GM18867 (cell line): ENCODE measurements around the gene DYNLT1.
"Not testable (repeated sequence)": the region's sequence is repeated elsewhere in the genome, so short reads cannot be mapped to it uniquely, and the experiment has no call there.

Experiments
- ATAC-seq: cut with Tn5 transposase; IDR thresholded peaks from one replicate; pipeline ENCODE4 v1.9.1; 2021; ENCODE audit warnings: mild to moderate bottlenecking, moderate library complexity; ENCODE audit not compliant: unreplicated experiment

The DYNLT1 gene

DNA sequence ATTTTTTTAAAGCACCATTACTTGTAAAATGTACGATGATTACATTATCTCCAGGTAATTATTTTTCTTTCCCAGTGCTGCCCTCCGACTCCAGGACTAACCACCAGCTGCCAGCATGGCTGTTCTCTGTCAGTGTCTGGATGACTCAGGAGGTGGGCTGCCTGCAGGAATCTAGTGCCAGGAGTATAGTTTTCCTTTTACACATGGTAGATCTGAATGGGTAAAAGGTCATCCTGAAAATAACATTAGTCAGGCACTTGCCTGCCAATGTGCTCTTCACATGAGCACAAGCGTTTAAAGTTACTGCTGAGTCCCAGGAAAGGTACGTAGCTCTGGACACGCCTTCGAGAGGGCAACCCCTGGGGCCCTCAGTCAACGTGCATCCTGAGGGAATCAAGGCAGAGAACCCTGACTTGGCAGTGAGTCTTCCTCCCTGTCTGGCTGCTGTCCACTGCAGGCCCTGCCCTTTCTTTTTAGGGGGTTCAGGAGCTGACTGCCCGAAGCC, 2.4 kb downstream of the DYNLT1 start:
- ATAC-seq, result no peak

DNA sequence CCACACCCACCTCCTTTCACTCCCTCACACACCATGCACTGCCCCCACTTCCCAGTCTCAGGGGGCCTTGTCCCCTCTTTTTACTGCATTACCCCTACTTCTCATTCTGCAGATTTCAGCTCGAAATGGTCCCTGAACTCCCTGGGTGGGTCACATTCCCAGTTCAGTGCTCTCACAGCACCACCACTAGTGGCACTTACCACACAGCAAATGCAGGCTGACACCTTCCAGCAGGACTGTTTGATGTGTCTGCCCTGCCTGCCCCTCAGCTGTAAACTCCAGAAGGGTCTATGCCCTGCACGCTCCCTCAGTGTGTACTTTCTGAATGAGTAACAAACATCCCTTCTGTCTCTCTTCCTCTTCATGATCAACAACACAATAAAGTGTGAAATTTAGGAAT, 4.0 kb downstream of the DYNLT1 start:
- no peak for ATAC-seq

DNA sequence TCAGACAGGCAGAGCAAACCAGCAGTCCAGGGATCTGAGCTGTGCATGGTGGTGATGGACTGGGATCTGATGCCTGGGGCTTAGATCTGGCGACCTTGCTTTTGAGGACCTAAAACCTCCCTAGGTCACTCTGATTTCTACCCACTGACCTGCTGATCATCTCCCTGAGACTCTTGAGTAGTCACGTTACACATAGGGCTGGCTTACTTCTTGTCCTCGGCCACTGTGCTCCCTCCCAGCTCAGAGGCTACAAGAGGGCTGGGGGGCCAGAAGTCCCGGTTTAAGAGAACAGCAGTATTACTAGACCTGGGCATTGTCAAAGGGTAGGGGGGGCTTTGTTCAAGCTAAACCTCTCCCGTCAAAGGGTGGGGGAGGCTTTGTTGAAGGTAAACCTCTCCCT, 5.5 kb downstream of the DYNLT1 start:
- no peak for ATAC-seq

DNA sequence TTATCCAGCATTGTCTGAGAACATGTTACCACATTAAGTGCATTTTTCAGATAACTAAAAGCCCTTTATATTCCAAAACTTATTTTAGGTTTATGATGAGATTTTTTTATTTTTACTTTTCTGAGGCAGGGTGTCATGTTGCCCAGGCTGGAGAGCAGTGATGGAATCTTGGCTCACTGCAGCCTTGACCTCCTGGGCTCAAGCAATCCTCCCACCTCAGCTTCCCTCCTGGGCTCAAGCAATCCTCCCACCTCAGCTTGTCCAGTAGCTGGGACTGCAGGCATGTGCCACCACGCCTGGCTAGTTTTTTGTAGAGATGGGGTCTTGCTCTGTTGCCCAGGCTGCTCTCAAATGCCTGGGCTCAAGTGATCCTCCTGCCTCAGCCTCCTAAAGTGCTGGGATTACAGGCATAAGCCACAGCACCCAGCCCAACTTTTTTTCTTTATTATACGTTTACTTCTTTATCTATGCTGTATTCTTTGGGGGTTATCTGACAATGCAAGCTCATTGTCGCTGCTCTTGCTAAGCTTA, 6.2 kb downstream of the DYNLT1 start:
- no peak for ATAC-seq

DNA sequence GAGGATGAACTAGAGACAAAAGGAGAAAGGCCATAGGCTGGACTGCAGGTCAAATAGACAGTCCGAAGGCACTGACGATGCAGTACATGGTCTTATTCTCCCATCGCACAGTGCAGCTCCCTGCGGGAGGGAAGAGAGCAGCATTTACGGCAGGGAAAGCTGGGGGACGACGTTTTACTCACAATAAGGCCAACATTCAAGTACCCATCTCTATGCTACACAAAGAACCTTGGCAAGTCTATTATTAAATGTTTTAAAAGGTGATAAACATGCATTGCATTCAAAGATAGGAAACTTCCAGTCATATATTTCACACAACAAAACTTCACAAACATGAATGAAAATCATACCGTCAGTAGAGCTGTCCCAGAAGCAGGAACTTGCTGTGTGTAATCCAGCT, 7.8 kb downstream of the DYNLT1 start:
- ATAC-seq, result no peak

DNA sequence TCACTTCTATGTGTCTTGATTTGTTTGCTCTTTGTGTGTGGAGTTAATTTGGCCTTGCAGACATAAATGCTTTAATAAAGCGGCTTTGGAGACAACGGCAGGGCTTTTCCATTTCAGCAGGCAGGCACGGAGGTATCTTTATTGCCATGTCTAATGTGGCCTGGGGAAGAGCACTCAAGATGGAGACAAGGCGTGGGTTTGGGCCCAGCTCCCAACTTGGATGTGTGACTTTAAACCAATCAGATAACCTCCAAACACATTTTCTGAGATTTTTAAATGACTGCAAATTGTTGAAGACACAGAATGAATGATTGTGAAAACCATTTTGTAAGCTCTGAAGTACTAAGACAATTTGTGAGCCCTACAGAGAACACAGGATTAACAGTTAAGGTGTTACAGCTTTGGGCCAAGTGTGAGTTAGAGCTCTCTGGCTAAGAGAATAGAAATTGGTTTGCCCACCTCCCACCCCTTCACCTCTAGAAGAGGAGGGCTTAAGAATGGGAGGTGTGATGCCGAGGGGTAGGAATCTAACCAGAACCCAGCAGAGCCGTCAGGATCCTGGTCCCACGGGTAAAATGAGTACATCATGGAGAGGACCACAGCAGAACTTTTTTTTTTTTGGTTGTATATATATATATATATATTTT, 9.0 kb downstream of the DYNLT1 start:
- ATAC-seq, result no peak

DNA sequence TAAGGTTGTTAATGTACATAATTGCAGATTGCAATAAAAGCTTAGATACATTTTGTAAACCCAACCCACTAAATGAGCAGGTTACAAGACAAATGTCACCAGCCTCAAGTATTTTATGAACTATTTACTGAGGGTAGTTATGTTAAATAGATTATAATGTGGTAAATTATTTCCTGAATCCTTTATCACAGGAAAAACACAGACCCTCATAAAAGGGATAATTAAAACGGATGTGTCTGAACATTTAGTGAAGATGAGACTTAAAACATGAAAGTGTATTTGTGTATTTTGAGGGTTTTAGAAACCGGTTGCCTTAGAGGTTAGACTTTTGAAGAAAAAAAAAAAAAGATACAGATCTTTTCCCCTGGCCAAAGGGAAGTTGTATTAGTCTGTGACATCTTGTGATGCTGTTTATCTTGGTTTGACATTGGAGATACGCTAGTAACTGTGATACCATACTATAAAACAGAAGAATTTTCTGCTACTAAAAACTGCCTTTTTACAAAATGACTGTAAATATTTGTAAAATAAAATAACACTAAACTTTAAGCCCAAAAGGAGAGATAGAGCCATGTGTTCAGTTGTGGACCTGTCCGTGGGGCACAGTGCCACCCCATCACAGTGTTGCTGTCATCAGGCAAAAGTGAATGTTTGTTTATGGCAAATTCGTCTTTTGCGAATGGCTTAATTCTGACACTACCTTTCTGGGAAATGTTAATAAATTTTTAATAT, 9.7 kb downstream of the DYNLT1 start:
- ATAC-seq, result no peak

DNA sequence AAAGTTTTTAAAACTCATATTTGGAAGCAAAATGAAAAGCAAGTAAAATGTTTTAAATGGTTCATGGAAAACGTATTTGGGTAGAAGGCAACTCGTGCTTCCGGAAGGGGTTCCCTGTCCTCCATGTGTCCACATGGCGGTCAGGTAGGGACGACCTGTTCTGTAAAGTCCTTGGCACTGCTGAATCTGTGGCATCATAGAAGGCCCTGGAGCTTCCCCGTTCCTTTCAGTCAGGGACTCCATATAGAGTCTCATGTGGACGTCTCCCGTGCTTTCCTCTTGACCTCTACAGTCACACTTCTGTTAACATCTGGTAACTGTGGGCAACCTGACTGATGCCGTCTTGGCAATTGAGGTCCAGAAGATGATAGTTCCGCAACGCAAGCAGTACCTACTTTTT, 11.4 kb downstream of the DYNLT1 start:
- no peak for ATAC-seq

DNA sequence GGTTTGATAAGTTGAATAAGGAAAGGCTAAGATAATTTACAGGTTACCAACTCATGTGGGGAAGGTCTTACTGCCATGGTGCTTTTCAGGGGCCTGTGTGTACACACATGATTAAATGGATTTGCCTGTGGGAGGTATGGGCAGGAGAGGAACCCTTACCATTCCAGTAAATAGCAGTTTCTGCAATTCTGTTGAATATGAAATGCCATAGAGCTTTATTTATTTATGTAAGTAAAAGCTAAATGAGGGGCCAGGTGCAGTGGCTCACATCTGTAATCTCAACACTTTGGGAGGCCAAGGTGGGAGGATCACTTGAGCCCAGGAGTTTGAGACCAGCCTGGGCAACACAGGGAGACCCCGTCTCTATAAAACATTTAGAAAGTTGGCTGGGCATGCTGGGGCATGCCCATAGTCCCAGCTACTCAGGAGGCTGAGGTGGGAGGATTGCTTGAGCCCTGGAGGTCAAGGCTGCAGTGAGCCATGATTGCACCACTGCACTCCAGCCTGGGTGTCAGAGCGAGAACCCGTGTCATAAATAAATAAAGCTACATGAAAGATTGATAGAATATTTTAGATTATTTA, 11.9 kb downstream of the DYNLT1 start:
- not testable (repeated sequence) for ATAC-seq

DNA sequence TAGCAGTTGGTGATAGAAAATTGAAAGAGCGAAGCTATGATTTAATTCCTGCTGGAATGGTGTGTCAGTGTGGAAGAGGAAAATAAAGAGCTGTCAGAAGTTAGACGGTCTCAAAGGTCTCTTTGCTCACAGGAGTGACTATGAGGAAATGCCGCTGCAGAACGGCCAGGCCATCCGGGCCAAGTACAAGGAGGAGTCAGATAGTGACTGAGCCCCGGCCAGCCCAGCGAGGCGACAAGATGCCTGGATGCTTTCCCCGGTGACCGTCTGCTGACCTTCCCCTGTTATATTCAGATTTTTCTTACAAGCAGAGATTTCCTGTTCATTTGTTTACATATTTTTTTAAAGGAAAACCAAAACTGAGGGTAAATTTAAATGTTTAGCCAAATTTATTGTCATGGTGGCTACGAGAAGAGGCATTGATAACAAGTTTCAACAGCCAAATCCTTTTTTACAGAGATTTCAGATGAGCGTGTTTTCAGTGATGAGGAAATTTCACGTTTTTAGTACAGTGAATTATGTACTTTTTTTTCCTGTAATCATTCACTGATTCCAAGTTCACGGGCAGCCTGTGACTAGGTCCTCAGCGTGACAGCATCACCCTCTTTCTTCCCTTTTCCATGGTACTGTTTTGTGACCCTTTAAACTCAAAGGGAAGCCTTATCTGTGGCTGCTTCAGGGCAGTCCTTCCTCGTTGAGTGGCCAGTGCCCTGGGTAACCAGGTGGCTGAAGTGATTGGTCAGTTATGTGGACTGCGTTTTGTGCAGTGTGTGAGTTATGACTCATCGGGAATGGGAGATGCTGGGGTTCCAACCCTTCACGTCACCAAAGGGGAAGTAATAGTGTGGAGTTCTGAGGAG, 12.6 kb downstream of the DYNLT1 start:
- ATAC-seq, result no peak

DNA sequence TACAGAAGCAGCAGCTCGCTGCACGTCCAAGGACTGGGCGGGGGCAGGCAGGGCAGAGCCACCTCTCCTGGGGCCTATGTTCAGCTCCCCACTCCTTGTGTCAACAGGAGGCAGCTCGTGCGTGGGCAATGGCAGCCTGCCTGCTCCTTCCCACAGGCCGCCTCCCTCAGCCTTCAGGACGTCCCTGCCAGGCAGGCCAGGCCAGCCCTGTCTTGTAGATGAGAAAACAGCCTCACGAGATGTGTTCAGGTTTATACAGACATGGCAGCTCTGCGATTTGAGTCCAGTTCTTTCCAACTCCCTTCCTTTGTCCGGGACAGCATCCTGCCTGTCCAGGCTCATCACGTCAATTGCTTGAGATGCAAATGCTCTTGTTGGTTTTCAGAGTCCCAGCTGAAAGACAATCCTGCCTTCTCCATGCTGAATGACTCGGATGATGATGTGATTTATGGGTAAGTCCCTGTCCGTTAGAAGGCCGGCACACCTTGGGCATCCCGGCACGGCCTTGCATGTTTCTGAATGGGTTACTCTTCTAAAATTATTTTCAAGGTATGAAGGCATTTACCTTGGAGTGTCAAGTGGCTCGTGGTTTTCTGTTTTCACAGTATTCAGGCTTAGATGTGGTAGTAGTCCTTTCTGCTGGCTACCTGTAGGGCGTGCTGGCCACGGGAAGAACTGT, 13.5 kb downstream of the DYNLT1 start:
- no peak for ATAC-seq

DNA sequence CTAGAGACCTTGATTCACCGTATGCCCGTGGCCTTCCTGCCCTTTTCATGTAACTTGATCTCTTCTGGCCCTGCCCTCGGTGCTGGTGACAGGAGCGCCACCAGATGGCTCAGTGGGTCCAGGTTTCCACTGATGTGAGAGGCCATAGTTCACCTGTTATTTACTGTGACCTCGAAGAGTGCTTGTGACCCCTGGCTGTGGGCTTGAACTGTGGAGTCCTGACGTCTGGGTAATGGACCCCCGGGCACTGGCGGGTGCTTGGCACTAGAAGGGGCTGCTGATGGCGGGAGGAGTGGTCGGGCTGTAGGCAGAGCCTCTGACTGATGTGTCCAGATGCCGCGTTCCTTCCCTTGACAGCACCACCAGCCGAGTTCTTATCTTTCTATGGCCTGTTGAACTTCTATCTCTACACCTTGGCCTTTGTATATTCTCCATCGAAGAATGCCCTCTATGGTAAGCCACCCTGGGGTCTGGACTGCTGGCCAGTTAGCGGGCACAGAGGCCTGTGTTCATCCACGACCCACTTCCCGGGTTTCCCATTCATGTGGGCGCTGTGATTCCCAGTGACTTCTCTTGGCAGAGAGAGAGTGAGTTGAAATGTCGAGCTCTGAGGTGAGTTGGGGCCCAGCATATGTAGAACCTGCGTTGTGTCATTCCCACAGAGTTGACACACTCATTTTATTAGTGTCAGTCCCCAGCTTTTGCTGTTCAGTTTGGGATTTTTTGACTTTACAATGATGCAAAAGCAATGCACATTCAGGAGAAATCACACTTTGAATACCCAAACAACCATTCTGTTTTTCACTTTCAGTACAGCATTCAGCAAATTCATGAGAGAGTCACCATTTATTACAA, 14.9 kb downstream of the DYNLT1 start:
- ATAC-seq, result no peak

DNA sequence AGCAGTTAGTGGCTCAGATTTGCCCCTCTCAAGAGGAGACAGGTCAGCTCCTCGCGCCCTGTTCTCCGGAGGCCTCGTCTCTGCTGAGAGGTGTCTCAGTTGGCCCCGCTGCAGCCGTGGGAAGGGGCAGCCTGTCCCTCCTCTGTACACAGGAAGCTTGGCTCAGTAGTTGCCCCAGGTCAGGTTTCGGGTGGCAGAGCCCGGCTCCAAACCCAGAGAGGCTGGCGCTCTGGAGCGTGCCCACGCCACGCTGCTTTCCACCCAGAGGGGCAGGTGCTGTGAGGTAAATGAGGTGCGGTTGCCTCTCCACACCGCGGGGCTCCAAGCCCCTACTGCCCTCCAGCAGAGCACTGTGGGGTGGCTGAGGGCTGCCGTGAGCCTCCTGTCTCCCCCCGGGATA, 16.0 kb downstream of the DYNLT1 start:
- no peak for ATAC-seq

DNA sequence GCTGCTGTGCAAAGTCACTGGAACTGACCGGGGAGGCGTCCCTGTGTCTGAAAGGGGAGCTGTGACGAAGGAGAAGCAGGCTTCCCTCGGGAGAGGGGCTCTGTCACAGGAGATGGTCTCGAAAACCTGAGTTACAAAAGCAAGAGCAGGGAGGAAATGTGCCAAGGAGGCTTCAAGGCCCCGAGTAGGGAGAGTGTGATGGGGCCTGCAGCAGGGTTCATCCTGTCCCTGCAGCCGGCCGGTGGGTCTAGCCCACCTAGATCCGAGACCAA, 16.7 kb downstream of the DYNLT1 start:
- no peak for ATAC-seq

DNA sequence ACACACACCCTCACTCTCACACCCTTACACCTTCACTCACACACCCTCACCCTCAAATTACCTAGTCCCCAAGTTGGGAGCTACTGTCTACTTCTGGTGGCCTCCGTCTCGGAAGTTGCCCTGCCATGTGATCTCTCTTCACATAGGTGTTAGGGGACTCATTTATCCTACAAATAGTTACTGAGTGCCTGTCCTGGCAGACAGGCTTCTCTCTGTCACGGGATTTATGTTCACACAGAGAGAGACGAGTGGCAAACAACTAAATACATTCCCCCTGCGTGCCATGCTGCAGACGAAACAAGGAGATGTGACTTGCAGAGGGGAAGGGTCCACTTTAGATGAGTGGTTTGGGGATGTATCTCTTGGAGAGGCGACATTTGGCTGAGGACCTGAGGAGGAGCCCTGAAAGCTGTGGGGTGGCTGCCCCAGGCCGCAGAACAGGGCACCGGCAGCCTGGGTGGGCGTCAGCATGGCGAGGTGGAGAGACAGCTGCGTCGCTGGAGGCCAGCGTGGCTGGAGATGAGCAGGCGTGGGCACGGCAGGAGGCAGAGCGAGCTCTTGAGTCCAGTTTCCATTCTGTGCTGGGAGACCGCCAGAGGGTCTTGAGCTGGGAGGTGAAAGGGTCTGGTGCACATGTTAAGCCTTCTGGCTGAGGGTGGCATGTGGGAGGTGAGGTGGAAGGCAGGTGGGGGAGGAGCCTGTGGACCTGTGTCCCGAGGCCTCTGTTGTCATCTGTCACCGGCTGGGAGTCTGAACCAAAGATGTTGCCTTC, 17.2 kb downstream of the DYNLT1 start:
- ATAC-seq, result no peak

DNA sequence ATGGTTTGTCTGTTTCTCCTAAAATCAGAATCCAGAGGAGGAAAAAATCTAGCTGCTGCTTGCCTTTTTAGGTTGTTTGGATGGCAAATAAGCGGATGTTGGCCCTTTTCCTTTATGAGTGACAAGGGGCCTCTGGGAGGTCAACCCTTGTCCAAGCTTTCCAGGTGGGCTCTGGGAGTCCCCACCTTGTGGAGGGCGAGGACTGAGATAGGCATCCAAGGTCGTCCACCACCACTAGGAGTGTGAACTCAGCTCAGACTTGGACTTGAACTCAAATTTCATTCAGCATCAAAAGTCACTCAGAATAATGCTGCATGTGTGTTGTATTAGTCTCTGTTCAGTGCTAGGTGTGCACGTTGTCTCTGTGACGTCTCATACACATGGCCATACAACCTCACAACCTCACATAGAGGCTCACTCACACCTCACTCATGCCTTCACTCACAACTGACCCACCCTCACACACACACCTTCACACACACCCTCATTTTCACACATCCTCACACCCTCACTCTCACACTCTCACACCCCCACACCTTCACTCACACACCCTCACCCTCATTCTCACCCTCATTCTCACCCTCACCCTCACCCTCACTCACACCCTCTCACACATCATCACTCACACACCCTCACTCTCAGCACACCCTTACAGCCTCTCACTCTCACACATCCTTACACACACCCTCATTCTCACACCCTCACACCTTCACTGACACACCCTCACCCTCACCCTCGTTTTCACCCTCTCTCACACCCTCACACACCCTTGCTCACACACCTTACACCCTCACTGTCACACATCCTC, 18.0 kb downstream of the DYNLT1 start:
- no peak for ATAC-seq

DNA sequence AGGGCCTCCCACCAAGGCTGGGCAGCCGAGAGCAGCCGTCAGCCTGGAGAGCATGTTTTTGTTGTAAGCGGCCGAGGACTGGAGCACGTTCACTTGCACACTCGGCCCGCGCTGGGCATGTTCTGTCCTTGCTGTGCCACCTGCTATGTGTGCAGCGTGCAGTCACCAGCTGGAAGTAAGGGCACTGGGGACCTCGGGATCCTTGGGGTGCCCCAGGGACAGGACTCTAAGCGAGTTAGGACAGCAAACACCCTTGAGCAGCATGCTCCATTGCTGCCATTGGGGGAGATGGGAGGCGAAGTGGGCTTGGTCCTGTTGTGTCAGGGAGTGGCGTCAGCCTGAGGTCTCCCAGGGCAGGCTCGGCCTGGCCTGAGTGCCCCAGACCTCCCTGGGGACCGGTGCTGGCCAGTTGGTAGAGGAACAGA, 18.6 kb downstream of the DYNLT1 start:
- ATAC-seq, result no peak
